Activated T-helper 2 cell treated with anti-CD3 and anti-CD28 coated beads, Interferon-gamma antibody, Interleukin-2, Interleukin-4, amounts not matched to agents 10 μg/mL and 5 μg/mL and 100 μg/mL, durations not matched to agents 14 hours and 24 hours and 36 hours (primary cell): ENCODE results near the gene ARHGAP24. TPM values are rescaled to one million over a fixed set of nuclear protein-coding genes. Genes with fewer than 3 reads are reported as not detected.

Experiments used
- DNase-seq: peaks from one replicate; pipeline ENCODE4 v3.0.0; 2021; ENCODE audit warnings: low spot score
- H3K27ac Mint-ChIP-seq: one replicate; pipeline ENCODE4 v1.8.0; 2021; ENCODE audit warnings: mixed read lengths
- H3K27me3 Mint-ChIP-seq: one replicate; pipeline ENCODE4 v1.8.0; 2021; ENCODE audit warnings: low read depth, mixed read lengths
- H3K36me3 Mint-ChIP-seq: one replicate; pipeline ENCODE4 v1.8.0; 2021; ENCODE audit warnings: low read depth, mixed read lengths
- H3K4me1 Mint-ChIP-seq: one replicate; pipeline ENCODE4 v1.8.0; 2021; ENCODE audit warnings: low read depth, mixed read lengths
- H3K4me3 Mint-ChIP-seq: one replicate; pipeline ENCODE4 v1.8.0; 2021; ENCODE audit warnings: low read depth, mild to moderate bottlenecking, moderate library complexity, mixed read lengths
- H3K9me3 Mint-ChIP-seq: one replicate; pipeline ENCODE4 v1.8.0; 2021; ENCODE audit warnings: mixed read lengths
- intact Hi-C: fragments of 100-400 bp; cut with micrococcal nuclease; formaldehyde crosslinking; loops from one replicate; pipeline ENCODE4 v1.15.1; 2023
- total RNA-seq: library from RNA; stranded (reverse); gene quantifications from 2 replicates; pipeline ENCODE4 v1.2.3, GENCODE V29; 2022

Gene ARHGAP24
- total RNA-seq, 1 donor from 2014 or later = not detected

GRCh38 chr4:85688055-85688740 is 213.2 kb downstream of the ARHGAP24 start:
- Mint-ChIP-seq H3K27ac (no peak overlapping the region), H3K9me3 (no peaks in the 10 kb centered on the region), H3K36me3 (no peaks in the 10 kb centered on the region), H3K4me3 (no peak overlapping the region), H3K27me3 (no peaks in the 10 kb centered on the region), H3K4me1 (no peaks in the 10 kb centered on the region)
- intact Hi-C loops = no loop called here
- DNase-seq = no peak

DNA sequence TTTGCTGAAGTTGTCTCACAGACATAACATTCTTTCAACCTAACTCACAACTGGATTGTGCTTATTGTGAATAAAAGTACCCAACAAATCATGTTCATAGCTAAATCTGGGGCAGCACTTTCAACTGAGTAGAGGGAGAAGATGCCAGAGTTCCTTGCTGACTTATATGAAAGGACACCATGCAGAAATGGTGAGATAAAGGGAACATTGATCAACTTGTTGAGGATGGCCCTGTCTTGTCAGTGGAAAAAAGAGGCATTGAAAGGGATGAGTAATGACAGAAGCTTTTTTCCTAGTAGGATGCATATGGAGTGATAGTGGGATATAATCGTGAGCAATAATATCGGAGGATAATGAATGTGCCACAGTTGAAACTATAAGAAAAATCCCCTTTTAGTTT is 221.7 kb downstream of the ARHGAP24 start:
- H3K36me3 Mint-ChIP-seq = no peaks in the 10 kb centered on the region
- no peak overlapping the region for H3K4me3 Mint-ChIP-seq
- H3K27ac Mint-ChIP-seq = no peak overlapping the region
- DNase-seq = no peak
- no peaks in the 10 kb centered on the region for H3K4me1 Mint-ChIP-seq
- peaks cover 4% of the 10 kb centered on the region for H3K9me3 Mint-ChIP-seq
- intact Hi-C loops = no loop called here
- H3K27me3 Mint-ChIP-seq = no peaks in the 10 kb centered on the region

GRCh38 chr4:85697854-85698253 is 222.9 kb downstream of the ARHGAP24 start:
- no peak overlapping the region for H3K27ac Mint-ChIP-seq
- no peaks in the 10 kb centered on the region for H3K27me3 Mint-ChIP-seq
- no peak overlapping the region for H3K4me3 Mint-ChIP-seq
- H3K4me1 Mint-ChIP-seq = no peaks in the 10 kb centered on the region
- intact Hi-C loops = no loop called here
- H3K36me3 Mint-ChIP-seq = no peaks in the 10 kb centered on the region
- DNase-seq = no peak
- H3K9me3 Mint-ChIP-seq = peaks cover 4% of the 10 kb centered on the region

DNA sequence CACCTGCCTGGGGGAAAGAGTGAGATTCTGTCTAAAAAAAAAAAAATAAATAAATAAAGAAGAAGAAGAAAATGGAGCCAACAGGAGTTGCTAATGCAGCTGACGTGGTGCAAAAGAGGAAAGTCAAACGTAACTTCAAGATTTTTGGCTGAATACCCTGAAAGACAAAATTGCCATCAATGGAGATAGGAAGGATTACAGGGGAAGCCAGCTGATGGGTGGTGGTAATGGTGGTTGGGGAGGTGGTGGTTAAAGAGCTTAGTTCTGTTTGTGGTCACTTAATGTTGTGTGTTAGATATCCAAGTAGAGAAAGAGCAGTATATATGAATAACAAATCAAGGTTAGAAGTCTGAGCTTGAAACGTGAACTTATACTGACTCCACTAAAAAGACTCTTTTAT is 225.4 kb downstream of the ARHGAP24 start:
- Mint-ChIP-seq H3K4me1 (no peaks in the 10 kb centered on the region), H3K9me3 (peaks cover 4% of the 10 kb centered on the region), H3K27ac (no peak overlapping the region), H3K36me3 (no peaks in the 10 kb centered on the region), H3K4me3 (no peak overlapping the region), H3K27me3 (no peaks in the 10 kb centered on the region)
- no peak for DNase-seq
- intact Hi-C loops = no loop called here

DNA sequence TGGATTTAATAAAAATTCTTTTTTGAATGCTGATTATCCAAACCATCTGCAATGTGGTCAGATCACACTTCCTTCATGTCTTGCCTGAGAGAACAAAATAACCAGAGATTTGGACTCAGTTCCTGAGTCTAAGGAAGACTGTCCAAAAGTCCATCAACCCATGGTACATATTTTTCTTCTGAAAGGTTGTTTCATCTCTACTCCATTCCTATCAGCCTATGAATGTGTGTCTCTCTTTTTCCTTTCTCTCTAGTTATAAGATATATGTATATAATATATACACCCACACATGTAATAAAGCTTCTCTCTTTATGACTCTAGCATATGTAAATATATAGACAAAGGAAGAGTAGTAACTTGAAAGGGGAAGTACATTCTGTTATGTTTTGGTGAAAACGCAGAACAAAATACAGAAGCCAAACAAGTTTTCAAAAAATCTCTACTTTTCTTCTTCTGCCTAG is 226.9 kb downstream of the ARHGAP24 start:
- H3K27me3 Mint-ChIP-seq = no peaks in the 10 kb centered on the region

DNA sequence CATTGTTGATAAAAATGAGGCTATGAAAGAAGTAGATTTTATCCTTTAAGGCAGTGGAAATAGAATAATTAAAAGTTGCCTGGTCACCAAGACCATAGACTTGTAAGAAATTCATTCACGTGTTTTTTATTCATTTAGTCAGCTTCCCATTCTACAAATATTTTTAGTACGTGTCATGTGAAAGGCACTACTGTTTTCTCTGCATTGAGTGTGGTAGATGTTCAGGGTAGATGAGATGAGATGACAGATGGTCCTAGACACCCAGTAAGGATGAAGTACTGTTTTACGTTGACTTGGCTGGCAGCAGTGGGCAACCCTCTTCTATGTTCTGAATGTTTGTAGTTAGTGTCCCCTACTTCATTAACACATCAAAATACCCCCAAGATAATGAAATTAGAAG is 228.1 kb downstream of the ARHGAP24 start:
- intact Hi-C loops = no loop called here
- DNase-seq = no peak
- no peaks in the 10 kb centered on the region for H3K36me3 Mint-ChIP-seq
- no peaks in the 10 kb centered on the region for H3K27me3 Mint-ChIP-seq
- no peak overlapping the region for H3K4me3 Mint-ChIP-seq
- H3K27ac Mint-ChIP-seq = no peak overlapping the region
- no peaks in the 10 kb centered on the region for H3K4me1 Mint-ChIP-seq
- no peaks in the 10 kb centered on the region for H3K9me3 Mint-ChIP-seq

More for the DNA sequence above, 226.9 kb downstream of the ARHGAP24 start:
- intact Hi-C loops = no loop called here
- no peaks in the 10 kb centered on the region for H3K4me1 Mint-ChIP-seq
- no peaks in the 10 kb centered on the region for H3K36me3 Mint-ChIP-seq
- H3K4me3 Mint-ChIP-seq = no peak overlapping the region
- H3K9me3 Mint-ChIP-seq = no peaks in the 10 kb centered on the region
- no peak overlapping the region for H3K27ac Mint-ChIP-seq
- no peak for DNase-seq

DNA sequence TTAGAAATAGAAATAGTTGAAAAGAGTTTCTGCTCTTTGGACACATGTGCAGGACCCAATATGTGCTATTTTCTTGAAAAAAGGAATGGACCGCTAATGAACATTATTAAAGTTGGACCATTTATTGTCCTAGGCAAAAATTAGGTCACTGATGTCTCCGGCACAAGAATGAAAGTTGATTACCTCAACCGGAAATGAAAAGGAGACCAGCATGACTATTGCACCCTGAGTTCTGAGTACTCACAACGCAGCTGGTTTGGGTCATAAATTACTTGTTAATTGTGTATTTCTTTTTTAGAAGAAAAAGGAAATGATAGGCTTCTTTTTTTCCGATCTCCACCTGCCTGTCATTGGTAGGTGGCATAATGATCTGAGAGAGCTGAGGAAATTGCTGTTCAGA is 232.7 kb downstream of the ARHGAP24 start:
- no peaks in the 10 kb centered on the region for H3K4me1 Mint-ChIP-seq
- no peaks in the 10 kb centered on the region for H3K27me3 Mint-ChIP-seq
- H3K27ac Mint-ChIP-seq = no peak overlapping the region
- intact Hi-C loops = no loop called here
- DNase-seq = no peak
- H3K4me3 Mint-ChIP-seq = no peak overlapping the region
- no peaks in the 10 kb centered on the region for H3K9me3 Mint-ChIP-seq
- no peaks in the 10 kb centered on the region for H3K36me3 Mint-ChIP-seq

DNA sequence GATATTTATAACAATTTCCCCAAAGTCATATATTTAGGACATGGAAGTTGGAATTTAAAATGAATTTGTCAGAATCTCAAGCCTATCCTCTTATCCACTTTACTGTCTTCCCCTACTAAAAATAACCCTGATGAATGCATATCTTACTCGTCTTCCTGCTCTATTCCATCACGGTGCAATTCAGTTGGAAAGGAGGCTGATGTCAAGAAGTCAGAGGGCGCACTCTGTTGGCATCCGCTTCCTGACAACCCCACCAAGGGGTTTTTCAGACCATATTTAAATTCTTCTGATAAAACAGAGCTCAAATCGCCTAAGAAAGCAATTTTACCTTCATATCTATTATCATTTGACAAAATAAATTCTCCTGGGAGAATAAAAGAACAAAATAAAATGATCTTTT is 233.5 kb downstream of the ARHGAP24 start:
- Mint-ChIP-seq H3K27ac (no peak overlapping the region), H3K36me3 (no peaks in the 10 kb centered on the region), H3K9me3 (no peaks in the 10 kb centered on the region), H3K27me3 (no peaks in the 10 kb centered on the region), H3K4me1 (no peaks in the 10 kb centered on the region), H3K4me3 (no peak overlapping the region)
- intact Hi-C loops = no loop called here
- DNase-seq = no peak

DNA sequence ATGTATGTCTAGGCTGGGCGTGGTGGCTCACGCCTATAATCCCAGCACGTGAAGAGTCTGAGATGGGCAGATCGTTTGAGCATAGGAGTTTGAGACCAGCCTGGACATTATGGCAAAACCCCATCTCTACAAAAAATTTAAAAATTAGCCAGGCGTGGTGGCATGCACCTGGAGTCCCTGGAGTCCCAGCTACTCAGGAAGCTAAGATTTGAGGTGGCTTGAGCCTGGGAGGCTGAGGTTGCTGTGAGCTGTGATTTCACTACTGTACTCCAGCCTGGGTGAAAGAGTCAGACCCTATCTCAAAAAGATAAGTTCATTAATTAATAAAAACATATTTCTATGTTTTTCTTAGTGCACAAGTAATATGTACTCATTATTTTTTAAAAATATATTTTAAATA is 238.1 kb downstream of the ARHGAP24 start:
- H3K4me1 Mint-ChIP-seq = no peaks in the 10 kb centered on the region
- no peaks in the 10 kb centered on the region for H3K9me3 Mint-ChIP-seq
- no peak for DNase-seq
- H3K36me3 Mint-ChIP-seq = no peaks in the 10 kb centered on the region
- H3K27me3 Mint-ChIP-seq = no peaks in the 10 kb centered on the region
- intact Hi-C loops = no loop called here
- H3K27ac Mint-ChIP-seq = no peak overlapping the region
- H3K4me3 Mint-ChIP-seq = no peak overlapping the region

GRCh38 chr4:85715991-85716737 is 241.2 kb downstream of the ARHGAP24 start:
- intact Hi-C loops = no loop called here
- Mint-ChIP-seq H3K36me3 (no peaks in the 10 kb centered on the region), H3K4me3 (no peak overlapping the region), H3K27me3 (no peaks in the 10 kb centered on the region), H3K9me3 (no peaks in the 10 kb centered on the region), H3K27ac (no peak overlapping the region), H3K4me1 (no peaks in the 10 kb centered on the region)
- DNase-seq = no peak

GRCh38 chr4:85717351-85717750 is 242.4 kb downstream of the ARHGAP24 start:
- Mint-ChIP-seq H3K9me3 (no peaks in the 10 kb centered on the region), H3K27me3 (no peaks in the 10 kb centered on the region), H3K36me3 (no peaks in the 10 kb centered on the region), H3K27ac (no peak overlapping the region), H3K4me1 (no peaks in the 10 kb centered on the region), H3K4me3 (no peak overlapping the region)
- intact Hi-C loops = no loop called here
- no peak for DNase-seq

DNA sequence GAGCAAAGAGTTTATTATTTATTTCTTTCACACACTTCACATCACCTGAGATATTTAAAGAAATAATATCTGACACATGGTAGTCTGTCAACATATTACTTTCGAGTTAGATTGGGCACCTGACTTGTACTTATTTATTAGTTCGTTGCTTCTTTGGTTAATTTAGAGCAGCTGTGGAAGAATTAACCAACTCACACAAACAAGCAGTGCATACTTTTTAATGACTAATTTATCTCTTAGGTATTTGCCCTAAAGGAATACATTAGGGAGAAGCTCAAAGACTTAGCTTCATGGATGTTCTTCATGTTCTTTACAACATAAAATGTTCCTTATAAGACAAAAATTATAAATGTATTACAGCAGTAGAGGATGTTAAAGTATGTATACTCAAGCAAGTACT is 242.9 kb downstream of the ARHGAP24 start:
- Mint-ChIP-seq H3K9me3 (no peaks in the 10 kb centered on the region), H3K27me3 (no peaks in the 10 kb centered on the region), H3K4me3 (no peak overlapping the region), H3K36me3 (no peaks in the 10 kb centered on the region), H3K27ac (no peak overlapping the region), H3K4me1 (no peaks in the 10 kb centered on the region)
- intact Hi-C loops = no loop called here
- no peak for DNase-seq

GRCh38 chr4:85720735-85721134 is 245.8 kb downstream of the ARHGAP24 start:
- Mint-ChIP-seq H3K36me3 (no peaks in the 10 kb centered on the region), H3K27ac (no peak overlapping the region), H3K27me3 (no peaks in the 10 kb centered on the region), H3K4me1 (no peaks in the 10 kb centered on the region), H3K9me3 (no peaks in the 10 kb centered on the region), H3K4me3 (no peak overlapping the region)
- intact Hi-C loops = no loop called here
- DNase-seq = no peak
